ENCODE data around the gene ELP4.

Gene ELP4

DNA sequence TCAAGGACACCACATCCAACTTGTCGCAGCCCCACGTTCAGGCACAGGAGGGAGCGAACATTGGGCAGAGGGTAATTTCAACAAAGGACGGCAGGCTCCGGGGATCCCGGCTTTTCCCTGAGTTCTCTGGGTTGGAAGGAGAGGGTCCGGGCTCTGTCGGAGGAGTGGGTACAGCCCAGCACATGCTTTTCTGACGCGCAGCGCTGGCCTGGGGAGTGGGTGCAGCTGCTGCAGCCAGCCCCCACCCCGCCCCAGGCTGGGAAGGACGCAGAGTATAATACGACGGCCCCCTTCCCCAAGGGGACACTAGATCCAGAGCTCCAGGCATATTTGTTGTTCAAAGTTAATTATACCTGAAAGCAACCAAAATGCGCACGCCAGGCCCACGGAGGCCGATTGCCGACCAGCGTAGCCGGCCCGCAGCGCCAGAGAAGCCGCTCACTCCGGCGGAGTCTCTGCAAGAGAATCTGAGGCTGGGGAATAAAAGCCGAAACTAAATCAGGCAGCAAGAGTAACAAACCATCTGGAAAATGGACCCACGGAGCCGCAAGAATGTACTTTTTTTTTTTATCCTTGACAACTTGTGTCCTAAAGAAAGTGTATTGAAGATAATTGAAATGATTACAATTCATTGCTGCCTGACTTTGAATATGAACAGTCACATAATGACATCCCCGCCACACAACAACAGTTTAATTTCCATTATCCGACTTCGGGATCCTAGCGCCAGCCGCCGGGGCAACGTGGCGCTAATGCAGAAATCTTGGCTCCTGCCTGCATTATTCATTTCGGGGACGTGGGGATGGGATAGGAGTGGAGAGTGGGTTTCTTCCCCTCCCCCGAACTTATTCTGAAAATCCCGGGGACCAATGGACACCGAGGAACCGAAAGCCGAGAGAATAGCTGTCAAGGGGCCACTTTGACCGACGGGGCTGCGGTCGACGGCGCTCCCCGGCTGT, 315.6 kb downstream of the ELP4 start:
- DNase-seq (ENCODE audit: low spot score), result no peak

DNA sequence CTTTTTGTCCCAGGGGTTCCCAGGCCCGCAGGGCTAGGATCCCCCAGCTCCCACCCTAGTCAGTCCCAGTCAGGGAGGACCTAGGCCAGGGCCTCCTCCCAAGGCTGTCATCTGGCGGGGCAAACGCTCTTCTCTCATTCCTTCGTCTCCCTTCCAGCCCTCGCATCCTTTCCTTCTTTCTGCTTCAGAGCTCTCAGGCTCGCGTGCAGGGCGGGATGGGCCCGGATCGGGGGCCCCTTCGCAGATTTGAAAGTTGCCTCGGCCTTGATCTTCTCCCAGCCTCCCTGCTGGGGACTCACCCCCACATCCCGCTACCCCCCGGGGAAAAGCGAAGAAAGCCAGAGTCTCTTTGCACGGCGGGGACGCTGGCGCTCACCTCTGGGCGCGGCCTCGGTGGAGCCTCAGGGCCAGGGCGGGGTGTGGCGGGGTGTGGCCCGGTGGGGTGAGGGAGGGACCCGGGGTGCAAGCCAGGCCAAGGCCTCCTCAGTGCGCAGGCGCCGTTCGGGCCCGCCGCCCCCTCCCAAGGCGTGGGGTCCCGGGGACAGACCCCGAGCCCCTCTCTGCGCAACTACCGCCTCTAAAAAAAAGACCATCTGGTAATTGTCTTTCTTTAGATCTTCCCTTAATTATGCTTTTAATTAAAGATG, 316.4 kb downstream of the ELP4 start:
- DNase-seq (ENCODE audit: low spot score), result no peak

DNA sequence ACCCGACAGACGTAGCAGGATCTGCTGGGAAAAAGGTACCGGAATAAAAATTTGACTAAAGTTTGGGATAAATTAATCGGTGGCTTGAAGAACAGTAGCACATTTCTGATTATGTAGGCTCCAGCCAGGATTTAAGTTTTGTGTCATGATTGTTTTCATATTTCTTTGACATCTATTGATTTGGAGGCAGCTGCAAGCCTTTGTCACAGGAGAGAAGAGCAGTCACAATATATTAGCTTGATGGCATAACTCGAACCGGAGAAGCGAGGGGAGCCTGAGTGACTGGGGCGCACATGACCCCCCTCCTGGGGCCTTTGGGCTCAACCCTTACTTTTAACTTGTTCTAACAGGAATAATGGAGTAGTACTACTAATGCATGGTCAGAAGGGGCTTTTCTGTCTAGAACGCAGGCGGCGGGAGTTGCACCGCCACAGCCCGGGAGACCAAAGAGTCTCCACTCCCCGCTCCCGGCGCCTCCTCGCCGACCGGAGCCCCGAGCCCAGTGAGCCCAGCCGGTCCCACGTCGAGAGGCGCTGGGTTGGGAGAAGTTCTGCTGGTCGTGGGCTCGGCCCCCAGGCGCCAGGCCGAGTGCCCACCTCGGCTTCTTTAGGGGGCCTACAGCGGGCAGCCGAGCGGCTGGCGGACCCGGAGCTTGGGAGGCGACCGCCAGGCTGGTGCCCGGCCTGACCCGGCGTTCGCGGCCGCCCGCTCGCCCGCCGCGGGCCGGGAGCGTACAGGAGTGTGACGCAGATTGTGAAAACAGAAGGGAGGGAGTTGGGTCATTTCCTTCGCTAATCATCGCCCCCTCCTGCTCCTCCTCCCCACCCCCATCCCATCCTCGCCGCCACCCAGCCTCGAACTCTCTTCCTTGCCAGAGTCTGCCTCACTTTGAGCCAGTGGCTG, 317.2 kb downstream of the ELP4 start:
- no peak for DNase-seq (ENCODE audit: low spot score)

DNA sequence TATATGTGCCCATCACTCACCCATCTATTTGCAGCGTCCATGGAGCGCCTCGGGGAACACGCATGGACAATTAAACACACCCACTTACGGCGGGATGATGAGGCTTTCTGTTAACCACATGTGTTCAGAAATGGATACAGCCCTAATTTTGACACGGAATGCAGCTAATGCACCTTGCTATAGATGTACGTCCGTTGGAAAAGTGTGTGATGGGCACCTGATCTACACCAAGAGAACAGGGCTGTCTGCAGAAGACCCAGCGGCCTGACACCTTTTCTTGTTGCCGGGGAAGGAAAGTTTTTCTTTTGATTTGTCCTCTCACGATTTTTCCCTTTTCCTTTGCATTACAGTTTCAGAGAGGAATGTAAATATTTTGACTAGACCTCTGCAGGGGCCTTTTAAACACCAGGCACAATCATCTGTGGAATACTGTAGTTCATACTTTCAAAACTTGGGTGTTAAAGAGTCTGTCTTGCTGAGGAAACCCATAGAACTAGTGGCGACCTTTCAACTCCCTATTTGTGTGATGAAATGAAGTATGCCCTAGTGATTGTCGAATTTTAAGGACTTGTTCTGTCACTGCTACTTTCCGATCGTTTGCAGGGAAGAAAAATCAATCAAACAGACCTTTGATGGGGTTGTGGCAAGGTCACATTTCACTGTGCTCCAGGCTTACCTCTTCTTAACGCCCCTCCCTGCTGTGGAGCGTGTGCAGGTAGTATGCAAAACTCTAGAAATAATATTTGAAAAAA, 318.1 kb downstream of the ELP4 start:
- no peak for DNase-seq (ENCODE audit: low spot score)

DNA sequence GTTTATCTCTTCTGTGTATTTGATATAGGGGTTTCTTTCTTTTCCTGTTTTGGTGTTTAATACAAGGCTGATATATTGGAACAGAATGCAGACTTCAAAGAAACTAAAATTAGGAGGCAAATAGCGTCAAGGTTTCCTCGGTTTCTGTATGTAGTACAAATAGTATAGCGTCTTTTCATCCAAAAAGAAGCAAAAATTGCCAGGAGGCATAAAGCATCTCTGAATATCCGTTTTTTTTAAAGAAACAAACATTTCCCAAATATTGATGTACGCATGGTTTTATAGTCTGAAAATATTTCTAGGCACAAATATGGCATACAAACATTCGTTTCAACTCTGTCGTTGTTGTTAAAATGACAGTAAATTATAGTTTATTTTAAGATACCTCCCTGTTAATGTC, 318.6 kb downstream of the ELP4 start:
- DNase-seq (ENCODE audit: low spot score), result no peak

DNA sequence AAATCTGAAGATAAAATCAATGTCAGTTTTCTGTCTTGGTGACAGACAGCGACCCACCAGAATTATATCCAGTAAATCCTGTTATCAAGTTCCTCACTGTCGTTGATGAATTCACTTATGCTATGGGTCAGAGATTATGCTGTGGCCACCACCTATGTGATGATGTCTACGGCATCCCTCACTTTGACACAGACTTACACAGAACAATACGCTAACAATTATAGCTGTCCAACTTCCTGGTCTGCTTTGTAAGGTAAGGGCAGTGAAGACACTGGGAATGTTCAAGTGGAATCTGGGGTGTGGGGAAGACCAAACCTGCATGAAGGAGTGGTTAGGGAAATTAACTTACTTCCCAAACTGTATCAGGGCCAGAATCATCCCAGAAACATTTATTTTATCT, 320.8 kb downstream of the ELP4 start:
- no peak for DNase-seq (ENCODE audit: low spot score)

DNA sequence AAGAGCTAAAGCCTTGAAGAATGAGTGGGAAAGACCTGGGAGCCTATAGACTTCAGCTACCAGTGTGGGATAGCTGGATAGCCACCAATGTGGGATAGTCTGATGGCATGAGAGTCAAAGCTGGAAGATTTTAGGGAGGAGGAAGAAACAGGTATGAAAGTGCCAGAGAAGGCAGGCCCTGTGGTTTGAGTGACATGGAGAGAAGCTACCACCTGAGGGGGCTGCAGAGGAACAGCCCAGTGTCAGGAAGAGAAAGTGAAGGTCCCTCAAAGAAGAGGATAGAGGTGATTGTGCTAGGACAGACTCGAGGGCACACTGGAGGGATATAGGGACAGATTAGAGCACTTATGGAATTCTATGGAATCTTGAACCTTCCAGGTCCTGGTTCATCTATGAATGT, 324.7 kb downstream of the ELP4 start:
- no peak for DNase-seq (ENCODE audit: low spot score)
